Left kidney (tissue), 2 donors: ENCODE results near the gene KCTD15. TPM values are rescaled to one million over a fixed set of nuclear protein-coding genes. Genes with fewer than 3 reads are reported as not detected.
A peak's percentile ranks its signal among the peaks of the same experiment; 100 is the strongest.

Experiments
- DNase-seq: peaks from one replicate; pipeline ENCODE4 v3.0.0-alpha.2; 2013
- polyA plus RNA-seq: library from polyadenylated mRNA; unstranded; fragments of 120-200 nt; gene quantifications from one replicate; pipeline ENCODE4 v1.2.1, GENCODE V29; 2013; ENCODE audit not compliant: insufficient read length

Gene KCTD15
- polyA plus RNA-seq, 1 donor, result 45.2 TPM

DNA sequence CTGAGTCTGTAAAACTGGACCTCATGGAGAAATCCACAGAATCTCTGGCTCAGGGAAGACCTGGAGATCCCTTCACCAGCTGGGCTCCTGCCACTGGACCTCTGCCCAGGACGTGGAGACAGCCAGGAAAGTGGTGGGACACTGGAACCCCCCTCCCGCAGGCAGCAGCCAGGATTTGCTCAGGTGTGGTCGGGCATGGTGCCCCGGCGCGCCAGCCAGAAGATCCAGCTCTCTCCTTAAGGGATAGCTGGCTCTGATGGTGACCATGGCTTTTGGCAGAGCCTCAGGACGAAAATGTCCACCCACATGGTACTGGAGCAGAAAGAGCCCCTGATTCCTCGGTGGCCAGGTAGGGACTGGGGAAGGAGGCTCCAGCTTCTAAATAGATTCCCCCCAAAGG lies 26.6 kb upstream of the KCTD15 start:
- DNase-seq, result no peak

DNA sequence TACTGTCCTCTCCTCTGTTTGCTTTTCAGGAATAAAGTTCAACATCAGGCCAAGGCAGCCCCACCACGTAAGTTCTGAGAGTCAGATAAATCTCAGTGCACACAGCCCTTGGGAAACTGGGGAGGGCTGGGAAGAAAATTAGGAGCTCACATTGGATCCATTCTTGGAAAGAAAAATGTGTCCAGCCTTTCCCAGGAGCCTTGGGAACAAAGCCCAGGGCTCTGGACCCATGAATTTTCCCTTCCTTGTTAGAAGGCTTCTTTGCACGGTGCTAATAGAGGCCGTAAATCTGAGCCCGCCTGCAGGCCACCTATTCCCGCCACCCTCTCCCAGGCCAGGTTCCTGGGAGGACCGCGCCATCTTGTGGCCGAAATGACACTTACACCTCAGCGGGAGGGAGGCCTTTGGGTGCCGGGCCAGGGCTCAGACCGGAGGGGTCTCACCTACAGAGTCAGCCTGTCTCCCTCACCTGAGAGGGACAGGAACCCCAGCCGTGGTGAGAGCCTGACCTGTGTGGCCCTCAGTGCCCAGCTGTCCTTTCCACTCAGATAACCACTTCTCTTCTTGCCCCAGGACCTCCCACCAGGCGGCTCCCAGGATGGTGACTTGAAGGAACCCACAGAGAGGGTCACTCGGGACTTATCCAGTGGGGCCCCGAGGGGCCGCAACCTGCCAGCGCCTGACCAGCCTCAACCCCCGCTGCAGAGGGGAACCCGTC lies 25.1 kb upstream of the KCTD15 start:
- DNase-seq, result peak; percentile 61

DNA sequence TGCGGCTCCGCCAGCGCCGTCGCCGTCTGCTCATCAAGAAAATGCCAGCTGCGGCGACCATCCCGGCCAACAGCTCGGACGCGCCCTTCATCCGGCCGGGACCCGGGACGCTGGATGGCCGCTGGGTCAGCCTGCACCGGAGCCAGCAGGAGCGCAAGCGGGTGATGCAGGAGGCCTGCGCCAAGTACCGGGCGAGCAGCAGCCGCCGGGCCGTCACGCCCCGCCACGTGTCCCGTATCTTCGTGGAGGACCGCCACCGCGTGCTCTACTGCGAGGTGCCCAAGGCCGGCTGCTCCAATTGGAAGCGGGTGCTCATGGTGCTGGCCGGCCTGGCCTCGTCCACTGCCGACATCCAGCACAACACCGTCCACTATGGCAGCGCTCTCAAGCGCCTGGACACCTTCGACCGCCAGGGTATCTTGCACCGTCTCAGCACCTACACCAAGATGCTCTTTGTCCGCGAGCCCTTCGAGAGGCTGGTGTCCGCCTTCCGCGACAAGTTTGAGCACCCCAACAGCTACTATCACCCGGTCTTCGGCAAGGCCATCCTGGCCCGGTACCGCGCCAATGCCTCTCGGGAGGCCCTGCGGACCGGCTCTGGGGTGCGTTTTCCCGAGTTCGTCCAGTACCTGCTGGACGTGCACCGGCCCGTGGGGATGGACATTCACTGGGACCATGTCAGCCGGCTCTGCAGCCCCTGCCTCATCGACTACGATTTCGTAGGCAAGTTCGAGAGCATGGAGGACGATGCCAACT lies 24.4 kb upstream of the KCTD15 start:
- DNase-seq, result no peak

DNA sequence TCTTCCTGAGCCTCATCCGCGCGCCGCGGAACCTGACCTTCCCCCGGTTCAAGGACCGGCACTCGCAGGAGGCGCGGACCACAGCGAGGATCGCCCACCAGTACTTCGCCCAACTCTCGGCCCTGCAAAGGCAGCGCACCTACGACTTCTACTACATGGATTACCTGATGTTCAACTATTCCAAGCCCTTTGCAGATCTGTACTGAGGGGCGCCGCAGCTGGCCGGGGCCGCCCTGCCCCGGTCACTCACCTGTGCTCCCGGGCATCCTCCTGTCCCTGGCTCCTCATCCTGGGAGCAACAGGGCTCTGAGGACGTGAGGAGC lies 23.9 kb upstream of the KCTD15 start:
- no peak for DNase-seq

DNA sequence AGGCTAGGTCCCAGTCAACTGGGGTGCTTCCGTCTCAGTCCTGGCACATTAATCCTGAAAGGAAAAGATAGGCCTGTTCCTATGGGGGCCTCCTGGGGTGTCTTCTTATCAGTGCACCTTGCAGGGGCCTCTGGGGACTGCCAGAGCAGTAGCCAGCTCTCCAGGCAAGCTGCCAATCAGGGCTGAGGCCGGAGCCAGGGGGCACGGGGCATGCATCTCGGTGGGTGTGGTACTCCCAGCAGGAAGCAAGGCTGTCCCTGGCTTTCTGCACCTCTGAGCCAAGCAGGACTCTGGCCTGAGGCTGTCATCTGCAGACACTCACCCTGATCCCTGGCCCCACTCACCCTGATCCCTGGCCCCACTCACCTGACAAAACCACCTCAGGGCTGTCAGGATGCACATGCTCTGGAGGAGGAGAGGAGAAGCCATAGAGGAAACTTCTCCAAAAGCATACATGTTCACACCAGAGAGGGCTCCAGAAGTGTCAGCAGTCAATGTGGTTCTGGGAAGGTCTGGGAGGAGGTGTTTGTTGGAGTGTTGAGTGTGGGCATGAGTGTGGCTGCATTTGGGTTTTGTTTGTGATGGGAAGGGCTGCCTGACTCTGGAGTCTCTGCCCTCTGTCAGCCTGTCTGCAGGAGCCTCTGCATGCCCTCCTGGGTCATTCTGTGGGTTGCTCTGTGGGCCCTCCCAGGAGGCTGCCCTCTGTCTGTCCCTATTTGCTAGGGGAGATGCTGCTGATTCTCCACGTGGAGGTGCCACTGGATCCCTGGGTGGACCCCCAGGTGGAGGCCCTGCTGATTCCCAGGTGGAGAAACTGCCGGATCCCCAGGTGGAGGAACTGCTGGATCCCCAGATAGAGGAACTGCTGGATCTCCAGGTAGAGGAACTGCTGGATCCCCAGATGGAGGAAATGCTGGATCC lies 22.7 kb upstream of the KCTD15 start:
- DNase-seq, result no peak

DNA sequence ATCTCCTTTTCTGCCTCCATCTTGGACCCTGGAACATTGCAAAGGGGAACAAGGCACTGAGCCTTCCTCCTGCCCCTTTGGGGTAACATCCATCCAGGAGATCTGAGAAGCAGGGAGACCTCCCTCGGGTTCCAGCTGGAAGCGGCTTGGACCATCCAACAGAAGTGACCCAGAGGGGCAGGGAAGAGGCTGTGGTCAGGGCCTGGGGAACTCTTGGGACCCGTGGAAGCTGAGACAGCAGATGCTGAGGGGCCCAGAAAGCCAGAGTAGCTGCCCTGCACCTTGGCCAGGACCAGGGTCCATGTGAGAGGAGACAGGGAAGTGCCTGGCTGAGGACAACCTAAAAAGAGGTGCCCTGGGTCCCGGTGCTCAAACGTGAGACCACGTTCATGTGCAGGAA lies 21.9 kb upstream of the KCTD15 start:
- no peak for DNase-seq

DNA sequence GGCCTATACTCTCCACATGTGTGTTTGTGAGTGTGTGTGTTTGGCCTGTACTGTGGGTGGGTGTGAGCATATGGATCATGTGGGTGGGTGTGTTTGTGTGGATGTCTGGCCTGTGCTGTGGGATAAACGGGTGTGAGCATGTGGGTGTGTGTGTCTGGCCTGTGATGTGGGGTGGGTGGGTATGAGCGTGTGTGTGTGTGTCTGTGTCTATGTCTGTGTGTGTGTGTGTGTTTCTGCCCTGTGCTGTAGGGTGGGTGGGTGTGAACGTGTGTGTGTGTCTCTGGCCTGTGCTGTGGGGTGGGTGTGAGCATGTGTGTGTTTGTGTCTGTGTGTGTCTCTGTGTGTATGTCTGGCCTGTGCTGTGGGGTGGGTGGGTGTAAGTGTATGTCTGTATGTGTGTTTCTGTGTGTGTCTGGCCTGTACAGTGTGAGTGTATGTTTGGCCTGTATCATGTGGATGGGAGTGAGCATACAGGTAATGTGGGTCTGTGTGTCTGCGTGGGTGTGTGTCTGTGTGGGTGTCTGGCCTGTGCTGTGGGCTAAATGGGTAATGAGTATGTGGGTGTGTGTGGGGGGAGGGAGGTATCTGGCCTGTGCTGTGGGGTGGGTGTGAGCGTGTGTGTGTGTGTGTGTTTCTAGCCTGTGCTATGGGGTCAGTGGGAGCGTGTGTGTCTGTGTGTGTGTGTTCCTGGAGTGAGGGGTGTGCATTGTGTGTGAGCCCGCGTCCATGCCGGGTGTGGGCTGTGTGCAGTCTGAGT lies 20.8 kb upstream of the KCTD15 start:
- no peak for DNase-seq

DNA sequence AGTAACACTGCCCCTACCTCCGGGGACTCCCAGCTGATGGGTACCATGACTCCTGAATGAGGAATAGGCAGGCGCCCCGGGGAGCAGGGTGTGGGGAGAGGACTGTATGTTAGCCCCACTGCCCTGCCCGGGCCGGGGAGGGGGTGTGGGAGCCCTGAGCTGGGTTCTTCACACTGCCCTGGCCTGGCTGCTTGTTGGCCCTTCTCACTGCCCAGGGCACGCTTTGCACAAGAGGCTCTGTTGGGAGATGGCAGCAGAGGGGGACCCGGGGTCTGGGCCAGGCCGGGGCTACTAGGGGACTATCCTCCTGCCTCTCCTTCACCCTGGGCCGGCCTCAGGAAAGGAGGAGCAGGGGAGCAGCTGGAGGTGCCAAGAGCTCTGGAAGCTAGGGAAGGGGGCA lies 19.3 kb upstream of the KCTD15 start:
- DNase-seq, result no peak

DNA sequence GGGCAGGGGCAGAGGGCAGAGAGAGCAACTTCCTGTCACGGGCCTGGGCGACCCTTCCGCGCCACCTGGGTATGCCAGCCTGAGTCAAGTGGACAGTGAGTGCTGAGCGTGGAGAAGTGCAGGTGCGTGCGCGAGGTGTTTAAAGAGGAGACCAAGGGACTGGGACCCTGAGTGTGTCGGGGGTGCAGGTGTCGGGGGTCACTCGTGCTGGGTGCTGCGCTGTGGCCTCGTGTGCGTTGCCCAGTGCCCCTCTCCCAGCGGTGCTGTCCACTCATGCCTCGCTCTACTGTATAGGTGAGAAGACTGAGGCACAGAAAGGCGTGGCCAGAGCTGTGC lies 18.9 kb upstream of the KCTD15 start:
- no peak for DNase-seq

DNA sequence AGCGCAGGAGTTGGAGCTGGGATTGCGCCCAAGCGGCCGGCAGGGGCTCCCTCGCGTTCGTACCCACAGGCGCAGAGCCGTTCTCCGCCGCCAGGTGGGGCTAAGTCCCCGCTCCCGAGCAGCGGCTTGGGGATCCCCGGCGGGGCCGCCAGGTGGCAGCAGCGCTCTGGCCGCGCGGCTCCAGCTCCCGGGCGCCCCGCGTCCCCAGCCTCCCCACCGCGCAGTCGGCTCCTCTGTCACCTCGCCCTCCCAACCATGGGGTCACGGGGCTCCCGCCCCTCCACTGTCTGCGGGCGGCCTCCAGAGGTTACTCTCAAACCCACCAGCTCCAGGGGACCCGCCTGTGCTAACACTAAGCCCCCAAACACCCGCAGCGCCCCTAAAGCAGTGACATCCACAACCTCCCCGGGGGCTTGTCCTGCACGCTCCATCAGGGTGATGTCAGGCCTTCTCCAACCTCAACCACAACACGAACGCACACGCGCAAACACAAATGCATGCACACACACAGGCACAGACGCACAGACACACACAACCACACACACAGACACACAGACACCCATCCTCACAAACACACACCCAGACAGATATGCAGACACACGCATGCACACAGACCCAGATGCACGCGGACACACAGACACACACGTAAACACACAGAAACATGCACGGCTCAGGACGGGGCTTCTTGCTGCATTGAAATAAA lies 18.4 kb upstream of the KCTD15 start:
- DNase-seq, result peak; percentile 61

DNA sequence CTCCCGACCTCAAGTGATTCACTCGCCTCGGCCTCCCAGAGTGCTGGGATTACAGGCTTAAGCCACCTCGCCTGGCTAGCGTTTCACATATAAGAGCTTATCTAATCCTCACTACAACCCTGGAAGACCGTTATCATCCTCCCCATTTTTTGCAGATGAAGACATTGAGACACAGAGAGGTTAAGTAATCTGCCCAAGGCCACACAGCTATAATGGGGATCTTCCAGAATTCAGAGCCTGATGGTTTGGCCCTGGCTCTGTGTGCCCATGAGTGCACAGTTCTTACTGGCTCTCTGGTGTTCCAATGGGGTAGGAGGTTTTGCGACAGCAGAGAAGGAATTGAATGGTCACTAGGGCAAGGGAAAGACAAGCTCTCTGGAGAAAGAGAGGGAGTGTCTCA lies 16.8 kb upstream of the KCTD15 start:
- DNase-seq, result no peak

DNA sequence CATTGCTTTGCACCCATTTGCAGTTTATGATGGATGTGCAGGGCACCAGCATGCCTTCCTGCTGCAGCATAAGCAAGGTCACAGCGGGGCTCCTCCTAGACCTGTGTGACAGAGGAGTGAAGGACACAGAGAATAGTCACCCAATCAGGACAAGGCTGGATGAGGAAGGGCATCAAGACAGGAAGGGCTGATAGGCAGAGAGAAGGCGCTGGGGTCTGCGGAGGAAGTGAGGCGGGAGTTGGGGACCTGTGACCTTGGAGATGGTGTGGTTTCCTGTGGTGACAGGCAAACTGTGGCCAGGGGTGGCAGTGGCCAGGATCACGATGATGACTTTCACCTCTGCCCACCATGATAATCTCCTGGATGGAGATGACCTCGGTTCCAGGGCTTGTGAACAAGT lies 16.4 kb upstream of the KCTD15 start:
- no peak for DNase-seq

DNA sequence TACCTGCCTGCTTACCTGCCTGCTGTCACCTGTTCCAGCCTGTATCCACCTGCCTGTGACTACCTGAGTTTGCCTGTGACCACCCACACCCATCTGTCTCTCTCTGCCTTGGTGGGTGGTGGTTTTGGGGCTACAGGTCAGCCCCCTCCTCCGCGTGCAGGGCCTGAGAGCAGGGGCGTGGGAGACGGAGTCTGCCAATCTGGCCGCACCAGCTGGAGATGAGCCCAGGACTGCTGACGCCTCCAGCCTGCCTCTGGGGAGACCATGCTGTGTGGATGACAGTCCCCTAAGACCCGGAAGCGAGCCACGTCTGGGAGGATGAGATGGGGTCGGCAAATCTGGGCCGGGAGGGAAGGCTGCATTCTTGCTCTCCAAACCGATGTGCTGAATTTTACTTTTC lies 15.9 kb upstream of the KCTD15 start:
- DNase-seq, result no peak

DNA sequence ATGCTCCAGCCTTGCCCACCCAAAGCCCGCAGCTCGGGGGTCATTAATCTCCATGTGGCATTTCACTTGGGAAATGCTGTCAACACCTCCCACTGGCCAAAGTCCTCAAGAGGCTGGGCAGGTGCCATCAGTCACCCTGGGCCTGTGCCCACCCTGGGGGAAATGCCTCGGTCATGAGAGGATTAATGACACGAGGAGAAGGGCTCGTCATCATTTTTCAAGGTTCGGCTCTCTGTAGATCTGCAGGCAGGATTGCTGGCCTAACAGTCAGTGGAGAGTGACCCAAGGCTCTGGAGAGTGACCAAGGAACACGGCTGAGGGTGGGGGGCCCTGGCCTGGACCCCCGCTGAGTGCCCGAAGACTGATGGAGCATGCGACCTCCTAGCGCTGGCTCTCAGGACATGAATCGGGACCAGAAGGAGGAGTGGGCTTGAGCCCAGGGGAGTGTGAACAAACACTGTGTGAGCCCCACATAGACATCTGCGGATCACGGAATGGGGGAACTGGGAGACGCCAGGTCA lies 15.2 kb upstream of the KCTD15 start:
- DNase-seq, result no peak

DNA sequence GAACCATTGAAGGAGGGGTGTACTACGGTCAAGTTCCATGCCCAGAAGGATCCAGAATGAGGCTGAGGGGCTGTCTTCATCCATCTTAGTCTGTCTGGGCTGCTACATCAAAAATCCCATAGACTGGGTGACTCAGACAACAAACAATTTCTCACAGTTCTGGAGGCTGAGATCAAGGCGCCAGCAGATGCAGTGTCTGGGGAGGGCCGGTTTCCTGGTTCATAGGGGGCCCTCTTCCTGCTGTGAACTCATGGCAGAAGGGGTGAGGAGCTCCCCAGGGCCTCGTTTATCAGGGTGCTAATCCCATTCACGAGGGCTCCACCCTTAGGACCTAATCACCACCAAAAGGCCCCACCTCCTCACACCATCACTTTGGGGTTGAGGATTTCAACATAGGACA lies 14.7 kb upstream of the KCTD15 start:
- no peak for DNase-seq

DNA sequence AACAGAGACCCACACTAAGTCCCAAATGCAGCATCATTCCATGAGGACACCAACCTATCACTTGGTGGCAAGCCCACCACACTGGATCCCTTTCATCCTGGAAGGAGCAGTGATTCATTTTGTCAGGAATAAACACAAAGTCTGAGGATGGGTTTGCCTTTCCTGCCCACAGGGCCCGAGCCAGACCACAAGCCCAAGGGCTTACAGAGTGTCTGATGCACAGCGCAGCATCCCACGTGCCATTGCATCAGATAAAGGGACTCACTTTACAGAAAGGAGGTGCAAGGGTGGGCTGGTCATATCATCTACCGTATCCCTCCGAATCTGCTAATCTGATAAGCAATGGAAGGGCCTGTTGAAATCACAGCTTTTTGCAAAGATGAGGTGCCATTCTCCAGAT lies 12.2 kb upstream of the KCTD15 start:
- no peak for DNase-seq

DNA sequence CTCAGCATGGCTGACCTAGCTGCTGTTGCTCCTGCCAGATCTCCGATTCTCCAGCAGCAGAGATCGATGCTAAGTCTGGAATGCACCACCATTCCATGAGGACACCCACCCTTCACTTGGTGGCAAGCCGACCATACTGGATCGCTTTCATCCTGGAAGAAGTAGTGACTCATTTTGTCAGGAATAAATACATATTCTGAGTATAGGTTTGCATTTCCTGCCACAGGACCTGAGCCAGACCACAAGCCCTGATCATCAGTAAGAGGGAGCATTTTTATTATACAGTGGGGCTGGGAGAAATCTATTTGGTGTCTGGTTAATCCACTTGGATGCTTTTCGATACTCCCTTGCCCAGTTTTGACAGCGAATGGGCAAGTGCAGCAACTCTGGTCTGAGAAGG lies 10.9 kb upstream of the KCTD15 start:
- no peak for DNase-seq

DNA sequence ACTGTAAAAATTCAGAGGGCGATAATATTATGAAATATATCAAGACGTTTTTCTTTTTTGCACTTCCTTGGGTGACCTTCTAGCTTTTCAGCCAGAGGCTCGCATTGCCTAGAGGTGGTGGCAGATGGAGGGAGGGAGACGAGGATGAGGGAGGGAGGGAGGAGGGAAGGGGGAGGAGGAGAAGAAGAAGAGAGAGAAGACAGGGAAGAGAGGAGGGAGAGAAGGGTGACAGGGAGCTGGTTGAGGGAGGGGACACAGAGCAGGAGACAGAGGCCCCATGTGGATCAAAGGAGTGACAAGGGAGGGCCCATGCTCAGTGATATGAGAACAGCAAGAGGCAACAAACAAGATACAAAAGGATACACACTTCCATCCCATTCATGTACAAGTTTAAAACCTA lies 8.0 kb upstream of the KCTD15 start:
- DNase-seq, result no peak

DNA sequence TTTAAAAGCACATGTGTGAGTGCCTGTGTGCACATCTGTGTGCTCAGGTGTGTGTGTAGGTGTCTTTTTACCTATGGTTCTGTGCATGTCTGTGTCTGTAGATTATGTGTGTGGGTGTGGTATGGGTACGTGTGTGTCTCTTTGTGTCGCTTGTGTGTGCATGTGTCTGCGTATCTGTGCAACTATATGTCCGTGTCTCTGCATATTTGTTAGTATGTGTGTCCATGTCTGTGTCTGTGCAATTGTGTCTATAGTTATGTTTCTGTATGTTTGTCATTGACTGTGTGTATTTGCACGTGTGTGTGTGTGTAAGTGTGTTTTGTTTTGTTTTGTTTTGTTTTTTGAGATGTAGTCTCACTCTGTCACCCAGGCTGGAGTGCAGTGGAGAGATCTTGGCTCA lies 7.3 kb upstream of the KCTD15 start:
- DNase-seq, result no peak

DNA sequence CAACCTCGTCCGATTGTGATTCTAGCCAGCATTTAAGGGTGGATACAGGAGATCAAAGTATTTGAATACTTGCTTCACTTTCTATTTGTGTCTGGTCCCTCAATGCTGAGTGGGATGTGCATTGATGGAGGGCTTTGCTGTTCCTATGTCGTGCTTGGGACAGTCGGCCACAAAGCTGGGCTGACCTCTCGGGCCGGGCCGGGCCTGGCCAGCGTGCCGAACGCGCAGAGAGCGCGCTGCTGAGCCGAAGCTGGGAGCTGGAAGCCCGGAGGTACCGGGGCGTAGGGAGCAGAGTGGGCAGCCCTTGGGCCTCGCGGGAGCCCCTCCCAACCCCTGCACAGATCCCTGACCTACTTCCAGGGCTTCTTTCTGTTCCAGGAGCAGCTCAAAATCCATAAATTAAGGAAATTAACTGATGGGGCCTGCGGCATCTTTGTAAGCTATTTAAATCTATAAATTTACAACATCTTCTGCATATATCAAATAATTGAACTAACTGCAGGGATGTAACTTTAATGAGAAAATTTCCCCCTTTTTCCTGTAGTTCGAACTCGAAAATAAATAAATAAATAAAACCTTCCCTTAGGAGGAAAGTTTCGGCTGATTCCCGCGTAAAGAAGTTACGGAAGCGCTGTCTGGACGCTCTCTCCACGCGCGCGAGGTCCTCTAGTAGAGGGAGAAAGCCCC lies 1.8 kb upstream of the KCTD15 start:
- DNase-seq, result no peak
